GM12892 (cell line): Measurements from ENCODE around the gene PGF.

Experiments used
- DNase-seq: peaks from one replicate; pipeline ENCODE4 v3.0.0; 2011; ENCODE audit not compliant: insufficient read length
- FAIRE-seq: peaks from 2 replicates; lab custom pipeline; 2011; peaks lifted over from hg19 to GRCh38; lab: Jason Lieb, UNC
- POLR2A ChIP-seq: IDR thresholded peaks from 2 replicates; pipeline ENCODE4 v1.6.1; 2011; ENCODE audit warnings: low read depth, low read length, control low read depth
- POLR2AphosphoS5 ChIP-seq: IDR thresholded peaks from 2 replicates; pipeline ENCODE4 v1.6.1; 2011; ENCODE audit warnings: low read depth, low read length, control low read depth
- TAF1 ChIP-seq: IDR thresholded peaks from 2 replicates; pipeline ENCODE4 v1.6.1; 2011; ENCODE audit warnings: low read depth, mild to moderate bottlenecking, control low read depth, low read length, borderline replicate concordance

PGF gene

GRCh38 chr14:74909911-74910310 is 45.5 kb downstream of the PGF start:
- TF ChIP-seq POLR2A (no peak), TAF1 (no peak), POLR2AphosphoS5 (no peak)
- FAIRE-seq (no peak), DNase-seq (no peak)

GRCh38 chr14:74909501-74909900 is 45.9 kb downstream of the PGF start:
- FAIRE-seq, result no peak
- TF ChIP-seq TAF1, result no peak
- TF ChIP-seq POLR2A, result no peak
- TF ChIP-seq POLR2AphosphoS5, result no peak

GRCh38 chr14:74908861-74909341 is 46.5 kb downstream of the PGF start:
- TF ChIP-seq POLR2AphosphoS5 (no peak), POLR2A (no peak), TAF1 (no peak)
- DNase-seq, result no peak
- no peak for FAIRE-seq

More at GRCh38 chr14:74909501-74909900, 45.9 kb downstream of the PGF start:
- no peak for DNase-seq

GRCh38 chr14:74907744-74908143 is 47.7 kb downstream of the PGF start:
- TF ChIP-seq TAF1 (no peak), POLR2AphosphoS5 (no peak), POLR2A (no peak)
- FAIRE-seq (no peak), DNase-seq (no peak)

GRCh38 chr14:74906925-74907521 is 48.4 kb downstream of the PGF start:
- no peak for DNase-seq
- TF ChIP-seq POLR2AphosphoS5 (no peak), POLR2A (no peak), TAF1 (no peak)
- FAIRE-seq, result no peak

- FAIRE-seq (peak; percentile 9), DNase-seq (peak; percentile 72)
- TF ChIP-seq POLR2AphosphoS5, result peak; percentile 45; the same call in 1 of the 2 replicates
- no peak for TF ChIP-seq TAF1
- no peak for TF ChIP-seq POLR2A
Measured at GRCh38 chr14:74905595-74906142, 49.7 kb downstream of the PGF start.

GRCh38 chr14:74904635-74905503 is 50.5 kb downstream of the PGF start:
- DNase-seq (no peak), FAIRE-seq (no peak)
- no peak for TF ChIP-seq POLR2AphosphoS5
- no peak; the same call in 1 of the 2 replicates for TF ChIP-seq POLR2A
- TF ChIP-seq TAF1, result no peak

- DNase-seq, result no peak
- FAIRE-seq, result no peak
- TF ChIP-seq TAF1 (no peak), POLR2A (peak; percentile 55; the same call in 1 of the 2 replicates)
Measured at GRCh38 chr14:74902941-74903705, 52.3 kb downstream of the PGF start.

GRCh38 chr14:74898694-74899093 is 56.7 kb downstream of the PGF start:
- FAIRE-seq (no peak), DNase-seq (no peak)
- TF ChIP-seq POLR2A, result no peak
- TF ChIP-seq POLR2AphosphoS5, result no peak
- no peak for TF ChIP-seq TAF1

GRCh38 chr14:74898083-74898482 is 57.3 kb downstream of the PGF start:
- FAIRE-seq (no peak), DNase-seq (no peak)
- TF ChIP-seq POLR2A (no peak), POLR2AphosphoS5 (no peak), TAF1 (no peak)

- DNase-seq, result no peak
- no peak for TF ChIP-seq POLR2A
- TF ChIP-seq TAF1, result no peak
- TF ChIP-seq POLR2AphosphoS5, result no peak
- no peak for FAIRE-seq
Measured at GRCh38 chr14:74897642-74898041, 57.8 kb downstream of the PGF start.
